Measurements from ENCODE around the gene KMT5C. TPM values are rescaled to one million over a fixed set of nuclear protein-coding genes. Genes with fewer than 3 reads are reported as not detected.

KMT5C gene
- total and polyA plus RNA-seq, 7 donors: 1.8 to 5.7 (median 3.9) TPM

DNA sequence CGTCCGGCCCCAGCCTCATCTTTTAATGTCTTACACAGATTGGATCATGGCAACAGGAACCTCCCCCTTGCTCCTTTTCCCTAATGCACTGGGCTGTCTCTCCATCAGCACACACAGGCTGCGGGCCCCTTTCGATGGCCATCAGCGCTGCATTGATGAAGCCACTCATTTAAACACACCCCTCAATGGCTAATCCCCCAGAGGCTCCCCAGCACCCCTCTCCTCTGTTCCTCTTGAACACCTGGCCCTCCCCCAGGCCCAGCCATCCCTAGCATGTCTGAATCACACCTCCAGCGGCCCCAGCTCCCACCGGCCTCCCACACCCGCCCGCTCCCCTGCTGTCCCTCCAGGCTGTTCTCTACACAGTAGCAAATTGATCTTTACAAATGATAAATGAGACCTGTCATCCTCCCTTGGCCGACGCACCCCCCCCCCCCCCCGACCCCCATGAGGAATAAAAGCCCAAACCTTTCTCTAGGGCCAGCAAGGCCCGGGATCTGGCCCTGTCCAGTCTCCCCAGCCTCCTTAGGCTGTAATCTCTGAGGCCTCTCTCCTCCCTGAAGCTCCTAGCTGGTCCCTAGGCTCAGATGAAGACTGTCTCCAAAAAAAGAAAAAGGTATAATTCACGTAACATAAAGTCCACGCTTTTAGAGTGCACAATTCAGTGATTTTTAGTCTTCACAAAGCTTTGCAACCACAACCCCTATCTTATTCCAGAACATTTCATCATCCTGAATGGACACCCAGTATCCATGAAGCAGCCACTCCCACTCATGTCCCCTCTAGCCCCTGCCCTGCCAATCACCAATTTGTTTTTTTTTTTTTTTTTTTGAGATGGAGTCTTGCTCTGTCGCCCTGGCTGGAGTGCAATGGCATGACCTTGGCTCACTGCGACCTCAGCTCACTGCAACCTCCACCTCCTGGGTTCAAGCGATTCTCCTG lies 53.4 kb downstream of the KMT5C start:
- WGBS, 3 donors: 70 to 73% (median 71%) methylated on average over 18 of the region's 18 CpGs
- intact Hi-C loops (cut with DNase I): no loop called here
- Histone ChIP-seq H3K4me3 (no peak overlapping the region), H3K27me3 (ENCODE audit: insufficient read depth in 3 of 3, low read length in 2 of 3) (no peaks in the 10 kb centered on the region), H3K9me3 (no peaks in the 10 kb centered on the region), H3K36me3 (ENCODE audit: insufficient read depth in 1 of 2, low read depth in 1 of 2) (peaks cover 6 to 42% of the 10 kb centered on the region in 2 donors), H3K27ac (no peak overlapping the region), H3K4me1 (peaks cover 9% of the 10 kb centered on the region)
- ATAC-seq: no peak
- TF ChIP-seq CTCF (IDR thresholded peaks at IDR 0.05): no peak
- DNase-seq: no peak

Other genes with a start within 250 kb of the KMT5C start
- gene PPP1R12C, start 222.2 kb upstream of the KMT5C start, total RNA-seq: 10 to 100 TPM; 20.5 to 35.3 (median 24.8) TPM
- gene PPP1R12C, start 222.2 kb upstream of the KMT5C start, polyA plus RNA-seq: 10 to 100 TPM; 28.5 to 59.1 (median 44.4) TPM
- gene TNNT1, start 190.7 kb upstream of the KMT5C start, total RNA-seq: 1,000 to 10,000 TPM; 7,142 to 9,723 (median 8,305) TPM
- gene TNNT1, start 190.7 kb upstream of the KMT5C start, polyA plus RNA-seq: over 10,000 TPM in 2 of 3 donors, 1,000 to 10,000 TPM in 1; 4,522 to 12,694 (median 10,175) TPM
- gene TNNI3, start 182.1 kb upstream of the KMT5C start, total RNA-seq: 10 to 100 TPM in 1 of 4 donors, 1 to 10 TPM in 3; 5.0 to 16.2 (median 7.4) TPM
- 10 to 100 TPM; 13.4 to 17.4 (median 15.2) TPM for gene TNNI3, start 182.1 kb upstream of the KMT5C start, polyA plus RNA-seq
- not detected for gene DNAAF3, start 173.3 kb upstream of the KMT5C start, total RNA-seq
- gene DNAAF3, start 173.3 kb upstream of the KMT5C start, polyA plus RNA-seq: under 1 TPM; 0.06 to 0.47 (median 0.34) TPM
- gene SYT5, start 159.6 kb upstream of the KMT5C start, total RNA-seq: not detected
- under 1 TPM in 2 of 3 donors, not detected in 1; 0.03 to 0.13 TPM for gene SYT5, start 159.6 kb upstream of the KMT5C start, polyA plus RNA-seq
- under 1 TPM in 3 of 4 donors, not detected in 1; 0.15 to 0.18 (median 0.17) TPM for gene PTPRH, start 130.4 kb upstream of the KMT5C start, total RNA-seq
- under 1 TPM; 0.04 to 0.12 (median 0.05) TPM for gene PTPRH, start 130.4 kb upstream of the KMT5C start, polyA plus RNA-seq
- gene TMEM86B, start 111.1 kb upstream of the KMT5C start, total RNA-seq: 1 to 10 TPM; 2.0 to 2.4 (median 2.3) TPM
- 1 to 10 TPM in 2 of 3 donors, under 1 TPM in 1; 0.68 to 2.1 (median 1.2) TPM for gene TMEM86B, start 111.1 kb upstream of the KMT5C start, polyA plus RNA-seq
- 10 to 100 TPM; 38.1 to 51.8 (median 43.9) TPM for gene PPP6R1, start 80.9 kb upstream of the KMT5C start, total RNA-seq
- 10 to 100 TPM; 27.9 to 72.3 (median 50.0) TPM for gene PPP6R1, start 80.9 kb upstream of the KMT5C start, polyA plus RNA-seq
- gene HSPBP1, start 59.8 kb upstream of the KMT5C start, total RNA-seq: 10 to 100 TPM; 23.0 to 34.0 (median 28.6) TPM
- gene HSPBP1, start 59.8 kb upstream of the KMT5C start, polyA plus RNA-seq: 10 to 100 TPM; 41.8 to 98.2 (median 65.6) TPM
- gene BRSK1, start 55.9 kb upstream of the KMT5C start, total RNA-seq: 1 to 10 TPM in 2 of 4 donors, under 1 TPM in 2; 0.77 to 1.1 (median 0.92) TPM
- gene BRSK1, start 55.9 kb upstream of the KMT5C start, polyA plus RNA-seq: under 1 TPM; 0.14 to 0.64 (median 0.53) TPM
- 1 to 10 TPM in 1 of 4 donors, under 1 TPM in 3; 0.38 to 1.1 (median 0.57) TPM for gene TMEM150B, start 14.5 kb upstream of the KMT5C start, total RNA-seq
- under 1 TPM; 0.08 to 0.30 (median 0.23) TPM for gene TMEM150B, start 14.5 kb upstream of the KMT5C start, polyA plus RNA-seq
- gene COX6B2, start 14.8 kb downstream of the KMT5C start, total RNA-seq: not detected
- gene COX6B2, start 14.8 kb downstream of the KMT5C start, polyA plus RNA-seq: under 1 TPM in 1 of 3 donors, not detected in 2; 0.04 TPM
- gene GARIN5B, start 23.4 kb downstream of the KMT5C start, total RNA-seq: not detected
- gene GARIN5B, start 23.4 kb downstream of the KMT5C start, polyA plus RNA-seq: not detected
- gene IL11, start 30.6 kb downstream of the KMT5C start, total RNA-seq: not detected
- gene IL11, start 30.6 kb downstream of the KMT5C start, polyA plus RNA-seq: under 1 TPM in 1 of 3 donors, not detected in 2; 0.06 TPM
- gene TMEM190, start 37.0 kb downstream of the KMT5C start, total RNA-seq: not detected
- gene TMEM190, start 37.0 kb downstream of the KMT5C start, polyA plus RNA-seq: not detected
- gene TMEM238, start 44.4 kb downstream of the KMT5C start, total RNA-seq: 1 to 10 TPM in 2 of 4 donors, under 1 TPM in 2; 0.28 to 2.9 (median 0.91) TPM
- gene TMEM238, start 44.4 kb downstream of the KMT5C start, polyA plus RNA-seq: under 1 TPM in 2 of 3 donors, not detected in 1; 0.10 to 0.17 TPM
- gene RPL28, start 46.1 kb downstream of the KMT5C start, total RNA-seq: 100 to 1,000 TPM; 548 to 810 (median 665) TPM
- gene RPL28, start 46.1 kb downstream of the KMT5C start, polyA plus RNA-seq: 1,000 to 10,000 TPM in 1 of 3 donors, 100 to 1,000 TPM in 2; 547 to 1,362 (median 786) TPM
- 10 to 100 TPM; 15.4 to 26.7 (median 21.2) TPM for gene UBE2S, start 67.9 kb downstream of the KMT5C start, total RNA-seq
- 10 to 100 TPM in 2 of 3 donors, 1 to 10 TPM in 1; 5.6 to 22.8 (median 16.6) TPM for gene UBE2S, start 67.9 kb downstream of the KMT5C start, polyA plus RNA-seq
- not detected for gene SHISA7, start 103.4 kb downstream of the KMT5C start, total RNA-seq
- gene SHISA7, start 103.4 kb downstream of the KMT5C start, polyA plus RNA-seq: under 1 TPM in 1 of 3 donors, not detected in 2; 0.01 TPM
- gene ISOC2, start 121.8 kb downstream of the KMT5C start, total RNA-seq: 10 to 100 TPM; 32.0 to 78.0 (median 48.1) TPM
- 100 to 1,000 TPM in 2 of 3 donors, 10 to 100 TPM in 1; 78.7 to 177 (median 109) TPM for gene ISOC2, start 121.8 kb downstream of the KMT5C start, polyA plus RNA-seq
- gene C19orf85, start 124.9 kb downstream of the KMT5C start, total RNA-seq: not detected
- gene C19orf85, start 124.9 kb downstream of the KMT5C start, polyA plus RNA-seq: not detected
- 10 to 100 TPM in 2 of 4 donors, 1 to 10 TPM in 2; 5.9 to 14.3 (median 11.5) TPM for gene ZNF628, start 136.7 kb downstream of the KMT5C start, total RNA-seq
- 10 to 100 TPM; 11.8 to 12.4 (median 12.2) TPM for gene ZNF628, start 136.7 kb downstream of the KMT5C start, polyA plus RNA-seq
- gene NAT14, start 145.3 kb downstream of the KMT5C start, total RNA-seq: 1 to 10 TPM; 2.6 to 6.3 (median 4.5) TPM
- 1 to 10 TPM; 2.0 to 4.2 (median 3.6) TPM for gene NAT14, start 145.3 kb downstream of the KMT5C start, polyA plus RNA-seq
- gene SSC5D, start 148.6 kb downstream of the KMT5C start, total RNA-seq: 1 to 10 TPM; 1.2 to 4.6 (median 1.9) TPM
- gene SSC5D, start 148.6 kb downstream of the KMT5C start, polyA plus RNA-seq: under 1 TPM; 0.11 to 0.35 (median 0.16) TPM
- gene SBK2, start 197.3 kb downstream of the KMT5C start, total RNA-seq: 10 to 100 TPM in 1 of 4 donors, 1 to 10 TPM in 2, under 1 TPM in 1; 0.59 to 13.4 (median 3.7) TPM
- 1 to 10 TPM in 1 of 3 donors, under 1 TPM in 2; 0.14 to 1.1 (median 0.91) TPM for gene SBK2, start 197.3 kb downstream of the KMT5C start, polyA plus RNA-seq
- 10 to 100 TPM in 2 of 4 donors, 1 to 10 TPM in 1, under 1 TPM in 1; 0.79 to 30.8 (median 7.6) TPM for gene SBK3, start 205.7 kb downstream of the KMT5C start, total RNA-seq
- gene SBK3, start 205.7 kb downstream of the KMT5C start, polyA plus RNA-seq: 10 to 100 TPM in 1 of 3 donors, 1 to 10 TPM in 2; 5.4 to 10.6 (median 7.9) TPM
- gene ZNF579, start 241.0 kb downstream of the KMT5C start, total RNA-seq: 10 to 100 TPM; 21.8 to 81.6 (median 29.5) TPM
- 10 to 100 TPM in 2 of 3 donors, 1 to 10 TPM in 1; 4.2 to 22.9 (median 14.2) TPM for gene ZNF579, start 241.0 kb downstream of the KMT5C start, polyA plus RNA-seq

Data from psoas muscle (tissue), 8 donors.